ENCODE results near the gene THSD4. TPM values are rescaled to one million over a fixed set of nuclear protein-coding genes. Genes with fewer than 3 reads are reported as not detected.

The THSD4 gene
- total RNA-seq, 1 donor from 2014 or later = 21.1 TPM

GRCh38 chr15:71734709-71735384 lies 619.6 kb downstream of the THSD4 start:
- no peak for ATAC-seq
- DNase-seq (ENCODE audit: low spot score) = no peak
- intact Hi-C loops (cut with DNase I) = no loop called here

- intact Hi-C loops (cut with DNase I) = no loop called here
- DNase-seq (ENCODE audit: low spot score) (no peak), ATAC-seq (no peak)
Observed at GRCh38 chr15:71735385-71735757, 620.1 kb downstream of the THSD4 start.

GRCh38 chr15:71736286-71736947 lies 621.1 kb downstream of the THSD4 start:
- intact Hi-C loops (cut with DNase I) = no loop called here
- DNase-seq (ENCODE audit: low spot score) (no peak), ATAC-seq (no peak)

- no peak for ATAC-seq
- DNase-seq (ENCODE audit: low spot score) = no peak
- intact Hi-C loops (cut with DNase I) = no loop called here
Observed at GRCh38 chr15:71737761-71738160, 622.5 kb downstream of the THSD4 start.

GRCh38 chr15:71739355-71739754 lies 624.1 kb downstream of the THSD4 start:
- DNase-seq (ENCODE audit: low spot score) (no peak), ATAC-seq (no peak)
- intact Hi-C loops (cut with DNase I) = no loop called here

- intact Hi-C loops (cut with DNase I) = loop anchor here (10.0 kb wide), 1 partner anchor 422 kb away; no protein-coding TSS in a partner anchor
- DNase-seq (ENCODE audit: low spot score) = no peak
- peak; percentile 40 for ATAC-seq
Observed at GRCh38 chr15:71742964-71743363, 627.7 kb downstream of the THSD4 start.

GRCh38 chr15:71743861-71744382 lies 628.7 kb downstream of the THSD4 start:
- DNase-seq (ENCODE audit: low spot score) (peak; percentile 80), ATAC-seq (peak; percentile 62)
- intact Hi-C loops (cut with DNase I) = loop anchor here (10.0 kb wide), 1 partner anchor 421 kb away; no protein-coding TSS in a partner anchor

GRCh38 chr15:71746719-71747118 lies 631.4 kb downstream of the THSD4 start:
- DNase-seq (ENCODE audit: low spot score) = no peak
- ATAC-seq = no peak
- intact Hi-C loops (cut with DNase I) = loop anchor here (5.0 to 10.0 kb wide), 2 partner anchors 56 to 418 kb away; no protein-coding TSS in a partner anchor

- no peak for DNase-seq (ENCODE audit: low spot score)
- intact Hi-C loops (cut with DNase I) = loop anchor here (5.0 to 10.0 kb wide), 2 partner anchors 55 to 417 kb away; no protein-coding TSS in a partner anchor
- ATAC-seq = no peak
Observed at GRCh38 chr15:71747128-71748083, 632.1 kb downstream of the THSD4 start.

- DNase-seq (ENCODE audit: low spot score) (no peak), ATAC-seq (no peak)
- intact Hi-C loops (cut with DNase I) = loop anchor here (5.0 to 10.0 kb wide), 2 partner anchors 54 to 416 kb away; no protein-coding TSS in a partner anchor
Observed at GRCh38 chr15:71748293-71748718, 633.0 kb downstream of the THSD4 start.

GRCh38 chr15:71749500-71749899 lies 634.2 kb downstream of the THSD4 start:
- intact Hi-C loops (cut with DNase I) = loop anchor here (5.0 to 10.0 kb wide), 2 partner anchors 53 to 415 kb away; no protein-coding TSS in a partner anchor
- no peak for ATAC-seq
- no peak for DNase-seq (ENCODE audit: low spot score)

GRCh38 chr15:71752128-71752527 lies 636.9 kb downstream of the THSD4 start:
- intact Hi-C loops (cut with DNase I) = no loop called here
- ATAC-seq = no peak
- no peak for DNase-seq (ENCODE audit: low spot score)

- intact Hi-C loops (cut with DNase I) = no loop called here
- ATAC-seq (peak; percentile 83), DNase-seq (ENCODE audit: low spot score) (no peak)
Observed at GRCh38 chr15:71752604-71753289, 637.5 kb downstream of the THSD4 start.

GRCh38 chr15:71753346-71753745 lies 638.1 kb downstream of the THSD4 start:
- DNase-seq (ENCODE audit: low spot score) (no peak), ATAC-seq (no peak)
- intact Hi-C loops (cut with DNase I) = no loop called here

GRCh38 chr15:71754660-71755059 lies 639.4 kb downstream of the THSD4 start:
- no peak for DNase-seq (ENCODE audit: low spot score)
- intact Hi-C loops (cut with DNase I) = no loop called here
- no peak for ATAC-seq

- intact Hi-C loops (cut with DNase I) = no loop called here
- no peak for ATAC-seq
- DNase-seq (ENCODE audit: low spot score) = no peak
Observed at GRCh38 chr15:71755092-71755970, 640.1 kb downstream of the THSD4 start.

- intact Hi-C loops (cut with DNase I) = no loop called here
- ATAC-seq = no peak
Observed at GRCh38 chr15:71756599-71757352, 641.5 kb downstream of the THSD4 start.

More at GRCh38 chr15:71756599-71757352, 641.5 kb downstream of the THSD4 start:
- no peak for DNase-seq (ENCODE audit: low spot score)
